GM23248 (cell line): ENCODE data around the gene SLC35G6. TPM values are rescaled to one million over a fixed set of nuclear protein-coding genes. Genes with fewer than 3 reads are reported as not detected.

Source experiments
- DNase-seq: peaks from one replicate; pipeline ENCODE4 v3.0.0-alpha.2; 2015
- H2AFZ ChIP-seq: fragments of 200-600 bp; sonication (generic); 2 replicates; pipeline ENCODE4 v1.6.1; 2016; ENCODE audit warnings: antibody characterized with exemption
- H3F3A ChIP-seq: fragments of 200-600 bp; sonication (generic); 2 replicates; pipeline ENCODE4 v1.6.1; 2016; ENCODE audit warnings: mild to moderate bottlenecking, antibody characterized with exemption, mixed run types; ENCODE audit not compliant: insufficient read depth
- H3K27ac ChIP-seq: fragments of 200-600 bp; sonication (generic); 2 replicates; pipeline ENCODE4 v1.5.1; 2016; ENCODE audit warnings: mild to moderate bottlenecking
- H3K27me3 ChIP-seq: fragments of 200-600 bp; sonication (generic); replicated peaks from 2 replicates; pipeline ENCODE4 v1.6.1; 2016; ENCODE audit warnings: mild to moderate bottlenecking; ENCODE audit not compliant: insufficient read depth
- H3K36me3 ChIP-seq: fragments of 200-600 bp; sonication (generic); 2 replicates; pipeline ENCODE4 v1.6.1; 2016; ENCODE audit warnings: low read depth, mild to moderate bottlenecking
- H3K4me1 ChIP-seq: fragments of 200-600 bp; sonication (generic); 2 replicates; pipeline ENCODE4 v1.6.1; 2016; ENCODE audit warnings: mild to moderate bottlenecking; ENCODE audit not compliant: insufficient read depth
- H3K4me2 ChIP-seq: fragments of 200-600 bp; sonication (generic); one replicate; pipeline ENCODE4 v1.6.1; 2016; ENCODE audit warnings: mild to moderate bottlenecking; ENCODE audit not compliant: unreplicated experiment
- H3K4me3 ChIP-seq: fragments of 200-600 bp; sonication (generic); 2 replicates; pipeline ENCODE4 v1.5.1; 2016; ENCODE audit warnings: mild to moderate bottlenecking
- H3K79me2 ChIP-seq: fragments of 200-600 bp; sonication (generic); 2 replicates; pipeline ENCODE4 v1.6.1; 2016; ENCODE audit warnings: mild to moderate bottlenecking; ENCODE audit not compliant: insufficient read depth
- H3K9ac ChIP-seq: fragments of 200-600 bp; sonication (generic); 2 replicates; pipeline ENCODE4 v1.6.1; 2016; ENCODE audit warnings: mild to moderate bottlenecking
- H3K9me2 ChIP-seq: fragments of 200-600 bp; sonication (generic); 2 replicates; pipeline ENCODE4 v1.6.1; 2016; ENCODE audit warnings: mixed run types, mild to moderate bottlenecking, moderate library complexity; ENCODE audit not compliant: insufficient read depth
- H3K9me3 ChIP-seq: fragments of 200-600 bp; sonication (generic); one replicate; pipeline ENCODE4 v1.6.1; 2017; ENCODE audit warnings: low read depth
- H4K20me1 ChIP-seq: fragments of 200-600 bp; sonication (generic); 2 replicates; pipeline ENCODE4 v1.6.0; 2016; ENCODE audit not compliant: insufficient read depth
- EZH2 ChIP-seq: fragments of 200-600 bp; sonication (generic); IDR thresholded peaks from 2 replicates; pipeline ENCODE4 v1.6.1; 2018; ENCODE audit warnings: antibody characterized with exemption, mild to moderate bottlenecking; ENCODE audit not compliant: insufficient read depth, poor library complexity, severe bottlenecking
- EZH2phosphoT487 ChIP-seq: fragments of 200-600 bp; sonication (generic); IDR thresholded peaks from 2 replicates; pipeline ENCODE4 v1.6.1; 2018; ENCODE audit warnings: antibody characterized with exemption, moderate library complexity, mild to moderate bottlenecking, low read depth; ENCODE audit not compliant: insufficient read depth
- WGBS, 2 experiments: methylation state at CpG; one replicate each; pipeline ENCODE4 v1.1.6; 2015 to 2017; ENCODE audit warnings: low lambda C conversion rate in 2 of 2, low coverage in 1 of 2; ENCODE audit errors: missing lambda C conversion rate in 2 of 2; 5-methylcytosine and 5-hydroxymethylcytosine counted together
- in situ Hi-C: fragments of 300-500 bp; cut with MboI; formaldehyde crosslinking; loops from 2 replicates; pipeline ENCODE4 v1.15.0; 2020
- polyA plus RNA-seq: library from polyadenylated mRNA; unstranded; fragments of >200 nt; fragmentation: Nextera tagmentation; extraction: Ambion mirVana; gene quantifications from 2 replicates; pipeline ENCODE4 v1.2.1, GENCODE V29; 2016
- total RNA-seq: library from RNA; depleted of rRNA; stranded (reverse); fragments of >200 nt; shearing (Covaris generic); gene quantifications from 2 replicates; pipeline ENCODE4 v1.2.3, GENCODE V29; 2014

Gene SLC35G6
- total and polyA plus RNA-seq, 2 experiments from 2014 or later = 0.14 TPM; not detected in 1

DNA sequence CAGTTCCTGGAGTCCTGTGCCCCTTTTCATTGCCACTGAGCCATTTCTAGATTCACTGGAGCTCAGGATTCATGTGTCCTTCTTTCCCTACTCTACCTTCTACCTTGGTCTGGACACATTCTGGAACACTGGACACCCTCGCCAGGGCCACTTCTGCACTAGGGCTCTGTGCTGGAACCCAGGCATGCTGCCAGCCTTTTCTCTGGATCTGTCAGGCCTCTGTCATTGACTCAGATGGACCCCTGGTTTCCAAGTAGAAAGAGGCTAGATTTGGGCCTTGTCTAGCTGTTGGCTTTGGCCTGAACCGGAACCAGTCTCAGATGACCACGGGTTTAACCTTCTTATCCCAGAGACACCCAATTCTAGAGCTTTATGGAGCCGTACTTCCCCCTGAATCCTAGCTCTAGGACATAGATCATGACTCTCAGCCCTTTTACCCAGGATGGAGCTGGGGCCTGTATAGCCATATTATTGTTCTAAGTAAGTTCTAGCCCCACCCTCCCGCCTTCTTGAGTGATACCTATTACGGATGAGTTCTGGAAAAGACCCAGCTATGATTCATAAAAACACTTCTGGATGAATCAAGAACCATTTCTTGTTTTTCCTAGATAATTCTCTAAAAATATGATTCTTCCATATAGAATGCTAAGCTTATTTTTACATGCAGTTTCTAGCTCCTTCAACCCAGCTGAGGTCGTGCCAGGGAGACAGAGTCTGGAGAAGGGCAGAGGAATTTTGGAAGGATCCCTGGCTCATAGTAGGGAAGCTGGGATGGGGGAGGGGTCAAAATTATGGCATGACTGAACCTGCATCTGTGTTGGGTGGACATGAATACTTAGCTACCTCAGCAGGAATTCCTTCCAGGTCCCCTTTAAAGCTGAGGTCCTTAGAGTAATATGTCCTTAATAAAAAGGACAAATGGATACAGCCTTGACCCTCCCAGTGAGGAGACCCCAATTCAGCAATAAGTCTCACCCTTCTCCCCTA is 37.5 kb upstream of the SLC35G6 start:
- TF ChIP-seq EZH2phosphoT487 = no peak
- TF ChIP-seq EZH2 = no peak
- Histone ChIP-seq H3K4me1 (peaks cover 16% of the 10 kb centered on the region), H3K4me3 (no peak overlapping the region), H3F3A (peaks cover 11% of the 10 kb centered on the region), H3K9ac (no peak overlapping the region), H3K36me3 (no peaks in the 10 kb centered on the region), H4K20me1 (no peaks in the 10 kb centered on the region), H3K9me2 (no peaks in the 10 kb centered on the region), H2AFZ (no peak overlapping the region), H3K27me3 (peaks cover 36% of the 10 kb centered on the region), H3K27ac (no peak overlapping the region), H3K9me3 (no peaks in the 10 kb centered on the region), H3K4me2 (no peak overlapping the region), H3K79me2 (no peaks in the 10 kb centered on the region)
- 79 to 86% methylated on average over 7 of the region's 7 CpGs for WGBS, 2 experiments
- DNase-seq = peak; percentile 67
- in situ Hi-C loops = no loop called here

- Histone ChIP-seq H3K36me3 (no peaks in the 10 kb centered on the region), H3F3A (peaks cover 11% of the 10 kb centered on the region)
Observed at GRCh38 chr17:7444682-7445618, 36.3 kb upstream of the SLC35G6 start, which contains the start of gene CHRNB1. TSS of gene CHRNB1 (plus strand) at chr17:7445061. CDS start at chr17:7445128, 67 bp downstream.

DNA sequence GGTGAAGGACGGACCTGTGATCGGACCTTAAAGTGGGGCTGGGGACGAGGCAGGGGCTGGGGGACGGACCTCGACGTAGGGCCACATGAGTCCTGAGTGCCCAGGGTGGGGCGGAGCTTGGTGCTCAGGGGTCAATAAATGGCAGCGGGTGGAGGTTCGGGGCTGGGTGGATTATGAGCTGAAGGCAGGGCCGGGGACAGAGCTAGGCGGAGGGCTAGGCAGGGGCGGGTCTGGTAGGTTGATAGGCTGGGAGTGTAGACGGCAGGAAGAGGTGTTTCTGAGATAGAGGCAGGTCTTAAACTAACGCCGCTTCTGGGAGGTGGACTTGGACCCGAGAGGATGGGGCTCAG is 35.7 kb upstream of the SLC35G6 start:
- H3K79me2 ChIP-seq = no peaks in the 10 kb centered on the region
- peaks cover 11% of the 10 kb centered on the region for H3K4me1 ChIP-seq
- no peaks in the 10 kb centered on the region for H3K36me3 ChIP-seq
- no peak overlapping the region for H3K9ac ChIP-seq
- no peaks in the 10 kb centered on the region for H3K9me3 ChIP-seq
- in situ Hi-C loops = no loop called here
- DNase-seq = no peak
- peaks cover 18% of the 10 kb centered on the region for H3K27me3 ChIP-seq
- no peaks in the 10 kb centered on the region for H4K20me1 ChIP-seq
- H3K9me2 ChIP-seq = no peaks in the 10 kb centered on the region
- WGBS, 2 experiments = 9 to 16% methylated on average over 7 to 16 of the region's 16 CpGs
- H3K27ac ChIP-seq = no peak overlapping the region
- H2AFZ ChIP-seq = peak overlapping the region; percentile 71
- no peak for TF ChIP-seq EZH2phosphoT487
- TF ChIP-seq EZH2 = no peak
- peak overlapping the region; percentile 56 for H3K4me3 ChIP-seq
- H3K4me2 ChIP-seq = peak overlapping the region; percentile 77
- H3F3A ChIP-seq = peaks cover 16% of the 10 kb centered on the region

More at GRCh38 chr17:7444682-7445618, 36.3 kb upstream of the SLC35G6 start, which contains the start of gene CHRNB1:
- H3K4me3 ChIP-seq = peak within 1 kb of the TSS; percentile 56
- TF ChIP-seq EZH2phosphoT487 (no peak), EZH2 (no peak)
- peak within 1 kb of the TSS; percentile 77 for H3K4me2 ChIP-seq
- H3K9me3 ChIP-seq = no peaks in the 10 kb centered on the region
- H2AFZ ChIP-seq = peak within 1 kb of the TSS; percentile 71
- no peaks in the 10 kb centered on the region for H3K79me2 ChIP-seq
- no peak within 1 kb of the TSS for H3K9ac ChIP-seq
- no peak within 1 kb of the TSS for H3K27ac ChIP-seq
- H3K27me3 ChIP-seq = peaks cover 24% of the 10 kb centered on the region
- H4K20me1 ChIP-seq = no peaks in the 10 kb centered on the region
- peaks cover 12% of the 10 kb centered on the region for H3K4me1 ChIP-seq
- 15 to 20% methylated on average over 40 to 47 of the region's 51 CpGs for WGBS, 2 experiments
- peak; percentile 62 for DNase-seq
- H3K9me2 ChIP-seq = no peaks in the 10 kb centered on the region
- in situ Hi-C loops = no loop called here

DNA sequence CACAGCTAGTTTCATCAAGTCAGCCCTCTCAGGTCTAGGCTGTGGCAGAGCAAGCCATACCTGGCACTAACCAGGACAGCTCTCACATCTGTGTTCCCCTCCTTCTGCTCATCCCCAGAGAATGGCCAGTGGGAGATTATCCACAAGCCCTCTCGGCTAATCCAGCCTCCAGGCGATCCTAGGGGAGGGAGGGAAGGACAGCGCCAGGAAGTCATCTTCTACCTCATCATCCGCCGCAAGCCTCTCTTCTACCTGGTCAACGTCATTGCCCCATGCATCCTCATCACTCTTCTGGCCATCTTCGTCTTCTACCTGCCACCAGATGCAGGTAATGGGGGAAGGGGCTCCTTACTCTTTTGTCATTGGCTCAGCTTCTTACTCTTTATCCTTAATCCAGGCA is 32.8 kb upstream of the SLC35G6 start:
- H4K20me1 ChIP-seq = no peaks in the 10 kb centered on the region
- H3K9me2 ChIP-seq = no peaks in the 10 kb centered on the region
- TF ChIP-seq EZH2phosphoT487 (no peak), EZH2 (no peak)
- no peak overlapping the region for H2AFZ ChIP-seq
- H3F3A ChIP-seq = peaks cover 20% of the 10 kb centered on the region
- H3K4me1 ChIP-seq = 0 out of 2 replicates have a peak, but pooled peaks cover 12% of the 10 kb centered on the region
- DNase-seq = no peak
- H3K79me2 ChIP-seq = no peaks in the 10 kb centered on the region
- 84 to 88% methylated on average over 7 of the region's 7 CpGs for WGBS, 2 experiments
- no peak overlapping the region for H3K4me3 ChIP-seq
- no peak overlapping the region for H3K4me2 ChIP-seq
- H3K36me3 ChIP-seq = no peaks in the 10 kb centered on the region
- in situ Hi-C loops = no loop called here
- H3K9me3 ChIP-seq = no peaks in the 10 kb centered on the region
- H3K9ac ChIP-seq = no peak overlapping the region
- no peak overlapping the region for H3K27ac ChIP-seq
- peaks cover 17% of the 10 kb centered on the region for H3K27me3 ChIP-seq
